Fibroblast of skin of back (primary cell): Measurements from ENCODE around the gene CCDC6.
A peak's percentile ranks its signal among the peaks of the same experiment; 100 is the strongest.

Source experiments
- DNase-seq: peaks from one replicate; pipeline ENCODE4 v3.0.0-alpha.2; 2013

CCDC6 gene

DNA sequence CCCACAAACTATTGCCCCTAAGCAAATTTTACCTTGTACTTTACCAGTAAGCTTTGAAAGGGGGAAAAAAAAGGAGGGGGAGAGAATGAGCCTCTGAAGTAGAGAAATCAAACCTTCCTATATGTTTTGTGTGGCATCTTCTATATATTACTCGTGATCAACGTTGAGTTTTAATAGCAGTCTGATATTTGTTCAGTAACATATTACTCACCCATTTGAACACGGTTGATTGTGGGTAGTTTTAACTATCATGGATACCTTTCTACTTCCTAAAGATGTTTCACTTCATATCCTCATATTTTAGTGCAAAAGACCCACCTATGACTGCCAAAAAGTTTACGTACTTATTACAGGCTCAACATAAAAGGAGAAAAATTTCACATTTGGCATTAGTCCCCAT, 54.5 kb downstream of the CCDC6 start:
- DNase-seq = no peak

- no peak for DNase-seq
Observed at GRCh38 chr10:59847888-59848287, 58.5 kb downstream of the CCDC6 start.

- DNase-seq = no peak
Observed at GRCh38 chr10:59847326-59847725, 59.0 kb downstream of the CCDC6 start.

- DNase-seq = no peak
Observed at GRCh38 chr10:59844436-59844835, 61.9 kb downstream of the CCDC6 start.

DNA sequence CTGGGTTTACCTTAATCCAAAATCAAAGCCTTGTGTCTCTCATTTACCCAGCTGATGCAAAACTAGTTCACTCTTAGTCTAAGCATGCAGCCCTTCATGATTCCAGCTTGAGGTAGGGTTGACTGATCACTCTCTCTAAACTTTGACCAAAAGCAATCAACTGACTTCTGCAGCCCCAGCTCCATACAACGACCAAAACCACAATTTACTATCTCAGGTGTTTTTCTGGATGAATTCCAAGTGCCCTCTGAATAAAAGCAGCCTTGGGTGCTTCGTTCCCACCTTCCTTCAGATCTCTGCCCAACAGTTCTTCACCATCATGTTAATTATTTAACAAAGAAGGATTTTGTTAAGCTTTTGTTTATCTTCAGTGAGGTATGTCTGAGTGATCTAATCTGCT, 62.6 kb downstream of the CCDC6 start:
- no peak for DNase-seq

GRCh38 chr10:59839576-59839975, 66.8 kb downstream of the CCDC6 start:
- DNase-seq = peak; percentile 69

DNA sequence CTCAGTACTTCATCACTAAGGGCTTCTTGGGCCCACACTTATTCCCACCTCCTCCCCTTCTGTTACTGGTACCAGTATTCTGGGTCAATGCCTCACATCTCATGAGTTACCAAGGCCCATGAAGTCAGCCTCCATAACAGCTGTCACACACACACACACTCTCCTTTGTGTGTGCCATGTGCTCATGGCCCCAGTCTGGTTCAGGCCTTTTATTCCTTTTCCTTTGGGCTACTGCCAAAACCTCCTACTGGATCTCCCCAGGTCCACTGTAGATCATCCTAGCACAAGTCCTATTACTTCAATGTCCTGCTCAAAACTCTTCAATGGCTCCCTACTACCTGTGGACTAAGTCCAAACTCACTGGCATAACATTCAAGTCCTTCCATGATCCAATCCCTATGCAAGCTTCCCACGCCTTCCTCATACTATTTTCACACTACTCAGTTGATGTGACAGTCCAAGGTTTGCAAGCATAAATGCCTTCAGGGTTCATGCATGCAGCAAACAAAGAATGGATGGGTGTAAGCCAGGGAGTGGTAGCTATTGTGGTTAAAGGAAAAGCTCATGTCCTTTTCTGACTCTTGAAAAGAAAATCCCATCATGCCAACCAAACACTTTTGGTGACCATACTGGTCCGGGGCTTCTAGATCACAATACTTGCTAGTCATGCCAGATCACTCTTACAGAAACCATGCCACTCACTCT, 68.1 kb downstream of the CCDC6 start:
- DNase-seq = no peak

DNA sequence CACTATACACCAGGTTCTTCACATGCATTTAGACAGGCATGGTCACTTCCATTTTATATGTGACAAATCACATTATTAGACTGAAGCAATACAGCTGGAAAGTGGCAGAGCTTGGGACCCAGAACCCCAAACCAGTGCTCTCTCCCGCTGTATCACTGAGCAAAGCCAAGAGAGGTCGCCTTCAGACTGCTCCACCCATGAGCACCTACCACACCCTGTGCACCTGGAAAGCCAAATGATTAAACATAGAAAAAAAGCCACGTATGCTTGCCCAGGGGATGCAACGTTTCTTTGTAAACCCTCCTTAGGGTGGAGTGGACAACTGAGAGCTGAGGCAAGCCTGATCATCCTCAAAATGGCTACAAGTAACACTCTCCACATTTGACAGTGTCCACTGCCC, 72.5 kb downstream of the CCDC6 start:
- no peak for DNase-seq

DNA sequence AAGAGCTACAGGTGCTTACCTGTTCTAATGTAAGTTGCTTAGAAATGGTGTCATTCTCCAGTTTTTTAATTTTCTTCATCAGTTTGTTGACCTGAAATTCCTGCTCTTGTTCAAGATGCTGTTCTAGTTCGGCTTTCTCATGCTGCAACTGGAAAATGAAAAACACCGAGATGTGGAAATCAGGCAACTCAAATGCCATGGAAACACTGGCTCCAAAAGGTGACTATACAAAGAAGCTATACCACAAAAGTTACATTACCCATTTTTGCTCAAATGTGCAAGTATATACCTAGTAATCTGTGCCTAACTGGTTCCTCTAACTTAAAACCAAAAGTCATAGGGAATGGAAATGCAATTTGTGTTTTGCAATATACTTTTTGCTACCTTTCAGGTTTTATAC, 73.8 kb downstream of the CCDC6 start:
- DNase-seq = no peak

GRCh38 chr10:59831658-59832503, 74.5 kb downstream of the CCDC6 start:
- no peak for DNase-seq

- peak; percentile 55 for DNase-seq
Observed at GRCh38 chr10:59830601-59831259, 75.6 kb downstream of the CCDC6 start.

DNA sequence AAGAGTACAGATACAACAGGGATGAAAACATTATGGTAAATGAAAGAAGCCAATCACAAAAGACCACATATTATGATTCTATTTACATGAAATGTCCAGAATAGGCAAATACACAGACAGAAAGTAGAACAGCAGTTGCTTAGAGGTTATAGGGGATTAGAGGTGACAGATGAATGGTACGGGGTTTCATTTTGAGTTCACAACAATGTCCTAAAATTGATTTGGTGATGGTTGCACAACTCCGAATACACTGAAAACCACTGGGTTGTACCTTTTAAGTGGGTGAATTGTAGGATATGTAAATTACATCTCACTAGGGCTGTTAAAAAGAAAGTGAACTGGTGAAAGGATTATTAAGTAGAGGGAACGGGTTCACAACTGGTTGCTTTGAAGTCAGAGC, 76.8 kb downstream of the CCDC6 start:
- no peak for DNase-seq

GRCh38 chr10:59829024-59829423, 77.3 kb downstream of the CCDC6 start:
- no peak for DNase-seq

GRCh38 chr10:59825932-59826331, 80.4 kb downstream of the CCDC6 start:
- DNase-seq = no peak

DNA sequence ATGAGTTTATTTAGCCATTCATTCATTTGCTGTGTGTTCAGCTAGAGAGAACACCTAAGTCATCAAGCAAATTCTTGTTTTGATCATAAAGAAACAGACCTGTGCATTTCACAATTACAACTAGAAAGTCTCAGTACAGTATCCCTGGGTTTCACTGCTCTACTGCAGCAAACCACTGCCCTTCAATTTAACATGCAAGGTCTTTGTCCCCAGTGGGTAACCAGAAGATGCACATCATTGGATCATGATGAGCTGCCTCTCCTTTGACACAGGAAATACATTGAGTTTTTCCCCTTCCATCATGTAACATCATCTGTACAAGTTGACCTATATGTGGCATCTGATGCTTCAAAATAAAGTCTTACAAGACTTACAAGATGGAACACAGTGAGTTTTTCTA, 82.6 kb downstream of the CCDC6 start:
- no peak for DNase-seq

DNA sequence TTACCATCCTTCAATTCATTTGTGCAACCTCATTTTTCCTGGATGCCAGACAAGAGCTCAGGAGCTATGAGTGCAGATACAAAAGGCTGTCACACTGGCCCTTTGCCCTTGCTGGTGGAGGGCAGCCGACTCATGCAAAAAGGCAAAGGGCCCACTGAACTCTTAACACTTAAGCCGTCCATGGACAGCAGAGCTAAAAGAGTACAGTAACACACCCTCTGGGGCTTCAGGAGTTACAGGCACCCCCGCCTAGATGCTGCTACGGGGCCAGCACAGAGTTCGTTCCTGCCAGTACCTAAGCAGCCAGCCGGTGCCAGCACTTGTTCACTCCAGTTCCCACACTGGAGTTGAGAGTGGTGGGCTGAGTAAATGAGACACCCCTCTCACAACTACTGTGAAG, 83.2 kb downstream of the CCDC6 start:
- DNase-seq = no peak

DNA sequence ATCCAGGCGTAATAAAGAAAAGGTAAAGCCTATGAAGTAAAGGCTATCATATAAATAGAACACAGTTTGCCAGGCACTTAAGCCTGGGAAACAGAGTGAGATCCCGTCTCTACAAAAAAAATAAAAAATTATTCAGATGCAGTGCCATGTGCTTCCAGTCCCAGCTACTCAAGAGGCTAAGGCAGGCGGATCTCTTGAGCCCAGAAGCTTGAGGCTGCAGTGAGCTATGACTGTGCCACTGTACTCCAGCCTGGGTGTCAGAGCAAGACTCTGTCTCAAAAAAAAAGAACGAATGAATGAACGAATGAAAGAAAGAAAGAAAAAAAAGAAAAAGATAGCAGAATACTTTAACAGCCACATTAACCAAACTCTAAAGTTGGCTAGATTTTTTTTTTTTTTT, 85.9 kb downstream of the CCDC6 start:
- no peak for DNase-seq

GRCh38 chr10:59819683-59820082, 86.7 kb downstream of the CCDC6 start:
- no peak for DNase-seq

GRCh38 chr10:59819265-59819664, 87.1 kb downstream of the CCDC6 start:
- DNase-seq = no peak

- peak; percentile 24 for DNase-seq
Observed at GRCh38 chr10:59817773-59818172, 88.6 kb downstream of the CCDC6 start.

- no peak for DNase-seq
Observed at GRCh38 chr10:59814878-59815277, 91.5 kb downstream of the CCDC6 start.

- DNase-seq = no peak
Observed at GRCh38 chr10:59812519-59813122, 93.7 kb downstream of the CCDC6 start.

DNA sequence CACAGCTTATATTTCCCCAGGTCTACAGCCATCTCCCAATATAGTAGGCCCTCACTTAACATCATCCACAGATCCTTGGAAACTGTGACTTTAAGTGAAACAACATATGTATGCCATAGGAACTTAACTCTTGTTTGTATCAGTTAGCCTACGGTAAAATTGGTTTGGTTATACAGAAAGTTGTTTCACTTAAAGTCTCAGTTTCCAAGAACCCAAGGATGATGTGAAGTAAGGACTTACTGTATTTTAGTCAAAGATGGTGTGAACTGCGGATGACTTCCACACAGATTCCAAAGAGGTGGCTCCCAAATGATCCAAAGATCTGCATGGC, 96.7 kb downstream of the CCDC6 start:
- no peak for DNase-seq
